Body of pancreas (tissue), 4 donors: Measurements from ENCODE around the gene CNGB1. TPM values are rescaled to one million over a fixed set of nuclear protein-coding genes. Genes with fewer than 3 reads are reported as not detected.

Source experiments
- ATAC-seq: fragments of 150-250 bp; one replicate; pipeline ENCODE4 v1.9.1; 2016
- DNase-seq, 4 donors: peaks; one replicate each; pipeline ENCODE4 v3.0.0-alpha.2; 2019
- H3K27ac ChIP-seq, 4 donors: fragments of 200-600 bp; sonication (generic); 1 replicate in 3 of 4; 2 replicates in 1 of 4; pipeline versions ENCODE4 v1.5.1 to v1.6.1; 2016 to 2019; ENCODE audit warnings: mild to moderate bottlenecking in 1 of 4, mixed read lengths in 1 of 4, moderate library complexity in 1 of 4
- H3K27me3 ChIP-seq, 2 donors: fragments of 200-600 bp; sonication (generic); one replicate each; pipeline ENCODE4 v1.6.0; 2016; ENCODE audit warnings: mild to moderate bottlenecking in 1 of 2
- H3K36me3 ChIP-seq, 2 donors: fragments of 200-600 bp; sonication (generic); replicated peaks in 1 of 2; 2 replicates each; pipeline ENCODE4 v1.5.1; 2016; ENCODE audit warnings: low read depth in 2 of 2; ENCODE audit not compliant: insufficient read depth in 1 of 2
- H3K4me1 ChIP-seq: fragments of 200-600 bp; sonication (generic); one replicate; pipeline ENCODE4 v1.6.0; 2016
- H3K4me3 ChIP-seq, 2 donors: fragments of 200-600 bp; sonication (generic); 1 replicate in 1 of 2; 2 replicates in 1 of 2; pipeline ENCODE4 v1.5.1; 2016 to 2019
- H3K9me3 ChIP-seq, 3 donors: fragments of 200-600 bp; sonication (generic); 1 replicate in 2 of 3; 2 replicates in 1 of 3; pipeline ENCODE4 v1.5.1; 2016
- CTCF ChIP-seq, 7 experiments: fragments of 450-650 bp in 4 of 7; fragments of 200-600 bp in 3 of 7; sonication (generic) in 3 of 7; IDR thresholded peaks; one replicate each; pipeline ENCODE4 v1.5.1; 2016 to 2019; ENCODE audit warnings: antibody characterized with exemption in 7 of 7
- POLR2A ChIP-seq, 3 donors: fragments of 450-650 bp; IDR thresholded peaks; one replicate each; pipeline ENCODE4 v1.6.1; 2016; ENCODE audit warnings: antibody characterized with exemption in 3 of 3, mild to moderate bottlenecking in 2 of 3
- WGBS, 2 donors: methylation state at CpG; one replicate each; pipeline ENCODE4 v1.1.5; 2017; 5-methylcytosine and 5-hydroxymethylcytosine counted together
- intact Hi-C: fragments of 100-400 bp; cut with DNase I; formaldehyde crosslinking; loops from one replicate; pipeline ENCODE4 v1.15.1; 2023
- total RNA-seq, 2 donors: library from RNA; depleted of rRNA; stranded (reverse); fragments of >200 nt; gene quantifications; one replicate each; pipeline ENCODE4 v1.1.0, GENCODE V29; 2016

Gene CNGB1
- total RNA-seq, 2 donors from 2014 or later: not detected

- TF ChIP-seq POLR2A (IDR thresholded peaks at IDR 0.05) (no peak), CTCF (IDR thresholded peaks at IDR 0.05) (no peak)
- H3K9me3 ChIP-seq: no peaks in the 10 kb centered on the region
- no peak for ATAC-seq
- 82 to 89% methylated on average over 6 of the region's 6 CpGs for WGBS, 2 donors
- intact Hi-C loops: no loop called here
- no peak for DNase-seq
- no peaks in the 10 kb centered on the region for H3K27me3 ChIP-seq
- H3K4me3 ChIP-seq: no peak overlapping the region
- H3K27ac ChIP-seq: no peak overlapping the region
- H3K4me1 ChIP-seq: no peaks in the 10 kb centered on the region
- H3K36me3 ChIP-seq: no peaks in the 10 kb centered on the region
Measured at GRCh38 chr16:57924514-57924913, 46.4 kb downstream of the CNGB1 start.

- no peaks in the 10 kb centered on the region for H3K9me3 ChIP-seq
- no peaks in the 10 kb centered on the region for H3K36me3 ChIP-seq
- ATAC-seq (no peak), DNase-seq (no peak)
- TF ChIP-seq CTCF (IDR thresholded peaks at IDR 0.05) (no peak), POLR2A (IDR thresholded peaks at IDR 0.05) (no peak)
- no peaks in the 10 kb centered on the region for H3K4me1 ChIP-seq
- 95 to 100% methylated on average over 2 of the region's 2 CpGs for WGBS, 2 donors
- H3K4me3 ChIP-seq: no peak overlapping the region
- H3K27ac ChIP-seq: no peak overlapping the region
- no peaks in the 10 kb centered on the region for H3K27me3 ChIP-seq
- intact Hi-C loops: no loop called here
Measured at GRCh38 chr16:57923841-57924240, 47.1 kb downstream of the CNGB1 start.

- Histone ChIP-seq H3K36me3 (no peaks in the 10 kb centered on the region), H3K9me3 (no peaks in the 10 kb centered on the region), H3K4me1 (no peaks in the 10 kb centered on the region), H3K27ac (no peak overlapping the region), H3K4me3 (no peak overlapping the region), H3K27me3 (no peaks in the 10 kb centered on the region)
- 71 to 75% methylated on average over 2 of the region's 2 CpGs for WGBS, 2 donors
- TF ChIP-seq POLR2A (IDR thresholded peaks at IDR 0.05) (no peak), CTCF (IDR thresholded peaks at IDR 0.05) (no peak)
- intact Hi-C loops: no loop called here
- ATAC-seq (no peak), DNase-seq (no peak)
Measured at GRCh38 chr16:57923418-57923817, 47.5 kb downstream of the CNGB1 start.

- no peak for ATAC-seq
- intact Hi-C loops: no loop called here
- WGBS, 2 donors: 76 to 83% methylated on average over 2 of the region's 2 CpGs
- no peak overlapping the region for H3K27ac ChIP-seq
- no peaks in the 10 kb centered on the region for H3K4me1 ChIP-seq
- H3K9me3 ChIP-seq: no peaks in the 10 kb centered on the region
- no peak for DNase-seq
- H3K27me3 ChIP-seq: no peaks in the 10 kb centered on the region
- no peaks in the 10 kb centered on the region for H3K36me3 ChIP-seq
- no peak for TF ChIP-seq POLR2A (IDR thresholded peaks at IDR 0.05)
- no peak for TF ChIP-seq CTCF (IDR thresholded peaks at IDR 0.05)
- no peak overlapping the region for H3K4me3 ChIP-seq
Measured at GRCh38 chr16:57920880-57921229, 50.1 kb downstream of the CNGB1 start.

- H3K4me1 ChIP-seq: no peaks in the 10 kb centered on the region
- TF ChIP-seq CTCF (IDR thresholded peaks at IDR 0.05) (no peak), POLR2A (IDR thresholded peaks at IDR 0.05) (no peak)
- no peak for ATAC-seq
Measured at GRCh38 chr16:57920215-57920879, 50.6 kb downstream of the CNGB1 start.

More at GRCh38 chr16:57920215-57920879, 50.6 kb downstream of the CNGB1 start:
- H3K36me3 ChIP-seq: no peaks in the 10 kb centered on the region
- intact Hi-C loops: no loop called here
- no peak overlapping the region for H3K4me3 ChIP-seq
- no peaks in the 10 kb centered on the region for H3K27me3 ChIP-seq
- no peak for DNase-seq
- H3K27ac ChIP-seq: no peak overlapping the region
- WGBS, 2 donors: 79 to 81% methylated on average over 10 to 14 of the region's 14 CpGs
- H3K9me3 ChIP-seq: no peaks in the 10 kb centered on the region
